Heart left ventricle (tissue), 16 donors: ENCODE data around the gene GAS7. TPM values are rescaled to one million over a fixed set of nuclear protein-coding genes. Genes with fewer than 3 reads are reported as not detected.

Experiments used
- ATAC-seq, 4 donors: fragments of 200-7000 bp; cut with Tn5 transposase; one replicate each; pipeline ENCODE4 v1.9.1; 2020 to 2022; ENCODE audit warnings: moderate library complexity in 4 of 4, mild to moderate bottlenecking in 3 of 4, moderate number of reproducible peaks in 1 of 4
- DNase-seq, 5 donors: peaks; one replicate each; pipeline ENCODE4 v3.0.0-alpha.2; 2020
- H3K27ac ChIP-seq, 12 donors: fragments of 200-600 bp; sonication (generic) in 4 of 12; one replicate each; pipeline versions ENCODE4 v1.5.0 to v1.8.0; 2016 to 2022; ENCODE audit warnings: mild to moderate bottlenecking in 2 of 12
- H3K27me3 ChIP-seq, 9 donors: fragments of 200-600 bp; sonication (generic) in 2 of 9; one replicate each; pipeline versions ENCODE4 v1.5.1 to v1.8.0; 2016 to 2022; ENCODE audit warnings: mild to moderate bottlenecking in 3 of 9
- H3K36me3 ChIP-seq, 9 donors: fragments of 200-600 bp; sonication (generic) in 2 of 9; one replicate each; pipeline versions ENCODE4 v1.5.0 to v1.8.0; 2018 to 2022; ENCODE audit warnings: mild to moderate bottlenecking in 2 of 9
- H3K4me1 ChIP-seq, 12 donors: fragments of 200-600 bp; sonication (generic) in 4 of 12; one replicate each; pipeline versions ENCODE4 v1.5.0 to v1.8.0; 2016 to 2022; ENCODE audit warnings: mild to moderate bottlenecking in 3 of 12
- H3K4me3 ChIP-seq, 12 donors: fragments of 200-600 bp; sonication (generic) in 4 of 12; one replicate each; pipeline versions ENCODE4 v1.5.0 to v1.8.0; 2017 to 2022; ENCODE audit warnings: mild to moderate bottlenecking in 9 of 12, moderate library complexity in 4 of 12
- H3K9me3 ChIP-seq, 12 donors: fragments of 200-600 bp; sonication (generic) in 4 of 12; one replicate each; pipeline versions ENCODE4 v1.5.0 to v1.8.0; 2016 to 2022; ENCODE audit warnings: mild to moderate bottlenecking in 1 of 12
- POLR2A ChIP-seq, 2 donors: fragments of 450-650 bp; IDR thresholded peaks; one replicate each; pipeline ENCODE4 v1.6.1; 2017; ENCODE audit warnings: antibody characterized with exemption in 2 of 2, mild to moderate bottlenecking in 2 of 2, moderate library complexity in 2 of 2
- WGBS, 4 donors: extraction: QIAGEN DNeasy Blood & Tissue Kit in 2 of 4; methylation state at CpG; one replicate each; pipeline versions ENCODE4 v1.1.5 to v1.1.7; 2013 to 2018; 5-methylcytosine and 5-hydroxymethylcytosine counted together
- intact Hi-C, 10 donors: fragments of 100-400 bp; cut with DNase I; formaldehyde crosslinking; loops; one replicate each; pipeline versions ENCODE4 v1.11.1 to v1.14.2; 2022
- polyA plus RNA-seq, 2 donors: library from polyadenylated mRNA; stranded (reverse); fragments of 200-250 nt; gene quantifications; one replicate each; pipeline ENCODE4 v1.2.3, GENCODE V29; 2013
- total RNA-seq, 9 donors: library from RNA; depleted of rRNA in 2 of 9; stranded (reverse); fragments of >200 nt in 2 of 9; fragmentation: NEBNext Ultra II Directional in 3 of 9; extraction: Animal tissue kit (Norgen Biotek cat#: 25700) in 3 of 9; gene quantifications; one replicate each; pipeline versions ENCODE4 v1.1.0 to v1.2.4, GENCODE V29; 2016 to 2023
- TF ChIP-seq, protein P1 (sequence below), 12 donors: fragments of 200-600 bp; sonication (generic) in 4 of 12; IDR thresholded peaks; one replicate each; pipeline versions ENCODE4 v1.5.0 to v1.8.0; 2018 to 2022; ENCODE audit warnings: antibody characterized with exemption in 12 of 12, mild to moderate bottlenecking in 5 of 12
- donor health status: ischemic (EF 13 %, LVEDD 7.1; RV severe dilation, severe dysfunction).
- donor health status: healthy with polysubstance abuse.
- donor health status: DM: no; HTN: yes; CAD: no.
- donor health status: DM: no; HTN: no; CAD: no.
- donor health status: ischemic (EF 25% LVEDD 6.9; RV normal size, moderate dysfunction).
- donor health status: ischemic (EF 25% LVEDD 5.7; RV mildly dilated, moderate dysfunction).
- donor health status: healthy.
- donor health status: DM: yes; HTN: yes; CAD: no.
- donor health status: ischemic (EF 35%, LVEDD 5.7; RV mildly dilated, moderate dysfunction).
- donor health status: nonischemic (EF 11% LVEDD 7.7; RV severe dilation, severe dysfunction).
- donor health status: DM: yes; HTN: yes; CAD: no.
- donor health status: PGD.
- donor health status: ischemic (EF 29% LVEDD 5.4; RV normal size, mild dysfunction).
- donor health status: nonischemic (EF 23%, LVEDD 6.1; RV moderate dilation, normal function).

GAS7 gene
- total and polyA plus RNA-seq, 11 donors: 19.4 to 86.5 (median 65.1) TPM

DNA sequence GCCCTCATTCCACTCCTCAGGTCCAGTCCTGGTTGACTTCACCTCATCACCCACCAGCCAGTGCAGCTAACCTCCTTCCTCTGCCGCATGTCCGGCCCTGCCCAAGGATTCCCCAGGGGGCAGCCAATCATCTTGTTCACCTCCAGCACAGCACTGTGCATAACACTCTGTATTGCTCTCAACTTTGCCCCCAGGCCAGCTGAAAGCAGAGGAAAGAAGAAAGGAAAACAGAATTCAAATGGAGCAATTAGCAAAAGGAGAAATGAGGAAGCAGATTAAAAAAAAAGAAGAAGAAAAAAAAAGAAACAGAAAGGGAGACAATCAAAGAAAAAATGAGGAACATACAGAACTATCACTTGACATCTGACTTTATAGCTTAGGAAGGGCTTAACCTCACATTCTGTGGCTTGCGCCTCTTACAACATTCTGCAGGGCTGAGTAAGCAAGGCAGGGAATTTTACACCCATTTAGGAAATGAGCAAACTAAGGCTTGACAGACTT, 26.1 kb downstream of the GAS7 start:
- Histone ChIP-seq H3K4me3 (peak overlapping the region in 1 of 12 donors; percentile 22), H3K9me3 (no peaks in the 10 kb centered on the region), H3K4me1 (peaks cover 0 to 61% (median 14%) of the 10 kb centered on the region in 12 donors), H3K36me3 (no peaks in the 10 kb centered on the region), H3K27ac (peak overlapping the region in 2 of 12 donors; percentile 46 to 88), H3K27me3 (peaks cover 0 to 5% (median 0%) of the 10 kb centered on the region in 9 donors)
- 32 to 42% (median 40%) methylated on average over 3 of the region's 3 CpGs for WGBS, 4 donors
- ATAC-seq: peak in 3 of 4 donors; percentile 35 to 53 (median 38)
- TF ChIP-seq POLR2A (IDR thresholded peaks at IDR 0.05): no peak
- TF ChIP-seq, protein P1, sequence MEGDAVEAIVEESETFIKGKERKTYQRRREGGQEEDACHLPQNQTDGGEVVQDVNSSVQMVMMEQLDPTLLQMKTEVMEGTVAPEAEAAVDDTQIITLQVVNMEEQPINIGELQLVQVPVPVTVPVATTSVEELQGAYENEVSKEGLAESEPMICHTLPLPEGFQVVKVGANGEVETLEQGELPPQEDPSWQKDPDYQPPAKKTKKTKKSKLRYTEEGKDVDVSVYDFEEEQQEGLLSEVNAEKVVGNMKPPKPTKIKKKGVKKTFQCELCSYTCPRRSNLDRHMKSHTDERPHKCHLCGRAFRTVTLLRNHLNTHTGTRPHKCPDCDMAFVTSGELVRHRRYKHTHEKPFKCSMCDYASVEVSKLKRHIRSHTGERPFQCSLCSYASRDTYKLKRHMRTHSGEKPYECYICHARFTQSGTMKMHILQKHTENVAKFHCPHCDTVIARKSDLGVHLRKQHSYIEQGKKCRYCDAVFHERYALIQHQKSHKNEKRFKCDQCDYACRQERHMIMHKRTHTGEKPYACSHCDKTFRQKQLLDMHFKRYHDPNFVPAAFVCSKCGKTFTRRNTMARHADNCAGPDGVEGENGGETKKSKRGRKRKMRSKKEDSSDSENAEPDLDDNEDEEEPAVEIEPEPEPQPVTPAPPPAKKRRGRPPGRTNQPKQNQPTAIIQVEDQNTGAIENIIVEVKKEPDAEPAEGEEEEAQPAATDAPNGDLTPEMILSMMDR (IDR thresholded peaks at IDR 0.05): no peak
- no peak for DNase-seq
- intact Hi-C loops: no loop called here

DNA sequence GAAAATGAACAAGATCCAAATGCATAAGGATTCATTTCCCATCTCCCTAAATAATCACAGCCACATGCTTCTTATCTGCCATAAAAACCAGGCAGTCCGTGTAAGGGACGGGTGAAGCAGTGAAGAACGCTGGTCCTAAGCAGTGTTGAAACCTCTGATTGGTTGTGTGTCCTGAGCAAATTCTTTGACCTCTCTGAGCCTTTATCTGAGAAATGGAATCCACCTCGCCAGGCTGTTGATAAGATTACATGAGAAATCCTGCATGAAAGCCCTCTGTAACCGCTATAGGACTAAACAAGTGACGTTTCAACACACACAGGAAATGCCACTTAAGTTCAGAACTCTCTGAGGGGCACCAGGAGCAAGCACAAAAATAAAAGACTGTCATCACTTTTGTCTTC, 26.8 kb downstream of the GAS7 start:
- H3K36me3 ChIP-seq: no peaks in the 10 kb centered on the region
- intact Hi-C loops: no loop called here
- TF ChIP-seq, protein P1 (IDR thresholded peaks at IDR 0.05): no peak
- no peak for TF ChIP-seq POLR2A (IDR thresholded peaks at IDR 0.05)
- peaks cover 0 to 5% (median 0%) of the 10 kb centered on the region in 9 donors for H3K27me3 ChIP-seq
- H3K9me3 ChIP-seq: no peaks in the 10 kb centered on the region
- DNase-seq (no peak), ATAC-seq (peak in 1 of 4 donors; percentile 28)
- 3 to 11% (median 6%) methylated on average over 6 of the region's 6 CpGs for WGBS, 4 donors
- peaks cover 0 to 54% (median 14%) of the 10 kb centered on the region in 12 donors for H3K4me1 ChIP-seq
- peak overlapping the region in 4 of 12 donors; percentile 18 to 88 (median 34) for H3K27ac ChIP-seq
- H3K4me3 ChIP-seq: peak overlapping the region in 1 of 12 donors; percentile 22

GRCh38 chr17:10171122-10171571, 27.3 kb downstream of the GAS7 start:
- H3K4me3 ChIP-seq: peak overlapping the region in 2 of 12 donors; percentile 8 to 19
- H3K27ac ChIP-seq: peak overlapping the region in 5 of 12 donors; percentile 3 to 88 (median 24)
- peaks cover 0 to 54% (median 14%) of the 10 kb centered on the region in 12 donors for H3K4me1 ChIP-seq
- no peaks in the 10 kb centered on the region for H3K36me3 ChIP-seq
- intact Hi-C loops: no loop called here
- H3K9me3 ChIP-seq: no peaks in the 10 kb centered on the region
- H3K27me3 ChIP-seq: peaks cover 0 to 5% (median 0%) of the 10 kb centered on the region in 9 donors
- DNase-seq (peak in 4 of 5 donors; percentile 26 to 72 (median 38)), ATAC-seq (peak; percentile 38 to 64 (median 48))
- 34 to 38% (median 35%) methylated on average over 8 of the region's 8 CpGs for WGBS, 4 donors
- TF ChIP-seq, protein P1 (IDR thresholded peaks at IDR 0.05): no peak
- TF ChIP-seq POLR2A (IDR thresholded peaks at IDR 0.05): no peak

GRCh38 chr17:10170233-10170632, 28.2 kb downstream of the GAS7 start:
- 74 to 88% (median 81%) methylated on average over 3 of the region's 3 CpGs for WGBS, 4 donors
- no peaks in the 10 kb centered on the region for H3K36me3 ChIP-seq
- intact Hi-C loops: no loop called here
- H3K27ac ChIP-seq: no peak overlapping the region
- H3K27me3 ChIP-seq: peaks cover 0 to 5% (median 0%) of the 10 kb centered on the region in 9 donors
- no peak overlapping the region for H3K4me3 ChIP-seq
- DNase-seq (no peak), ATAC-seq (no peak)
- peaks cover 0 to 59% (median 15%) of the 10 kb centered on the region in 12 donors for H3K4me1 ChIP-seq
- no peaks in the 10 kb centered on the region for H3K9me3 ChIP-seq
- TF ChIP-seq, protein P1 (IDR thresholded peaks at IDR 0.05): no peak
- no peak for TF ChIP-seq POLR2A (IDR thresholded peaks at IDR 0.05)
